H9 (cell line): ENCODE data around the gene MAST2. TPM values are rescaled to one million over a fixed set of nuclear protein-coding genes. Genes with fewer than 3 reads are reported as not detected.

Source experiments
- DNase-seq: peaks from one replicate; pipeline ENCODE4 v3.0.0-alpha.2; 2017
- H2AFZ ChIP-seq: one replicate; pipeline ENCODE4 v1.6.1; 2013; ENCODE audit warnings: mild to moderate bottlenecking, low read length, control low read depth, moderate library complexity
- H2AK5ac ChIP-seq: 2 replicates; pipeline ENCODE4 v1.6.1; 2013; ENCODE audit warnings: low read length, control low read depth, mixed read lengths; ENCODE audit not compliant: insufficient read length
- H2BK120ac ChIP-seq: one replicate; pipeline ENCODE4 v1.6.1; 2013; ENCODE audit warnings: low read depth, mild to moderate bottlenecking, low read length, control low read depth, inconsistent platforms; ENCODE audit not compliant: poor library complexity, severe bottlenecking
- H2BK12ac ChIP-seq: 2 replicates; pipeline ENCODE4 v1.6.1; 2013; ENCODE audit warnings: low read length, control low read depth, mixed read lengths, low read depth; ENCODE audit not compliant: insufficient read length
- H2BK15ac ChIP-seq: 2 replicates; pipeline ENCODE4 v1.6.1; 2013; ENCODE audit warnings: low read depth, low read length, control low read depth
- H2BK20ac ChIP-seq: one replicate; pipeline ENCODE4 v1.6.1; 2013; ENCODE audit warnings: low read depth, mild to moderate bottlenecking, low read length, control low read depth, inconsistent platforms; ENCODE audit not compliant: poor library complexity, severe bottlenecking
- H2BK5ac ChIP-seq: 2 replicates; pipeline ENCODE4 v1.6.1; 2013; ENCODE audit warnings: low read length, control low read depth, mixed read lengths; ENCODE audit not compliant: insufficient read length
- H3K14ac ChIP-seq: 2 replicates; pipeline ENCODE4 v1.6.1; 2013; ENCODE audit warnings: low read length, control low read depth; ENCODE audit not compliant: insufficient read depth
- H3K18ac ChIP-seq: 2 replicates; pipeline ENCODE4 v1.6.1; 2013; ENCODE audit warnings: low read depth, mild to moderate bottlenecking, mixed read lengths, low read length, control low read depth; ENCODE audit not compliant: insufficient read length
- H3K23ac ChIP-seq: 2 replicates; pipeline ENCODE4 v1.6.1; 2013; ENCODE audit warnings: low read length, control low read depth, mixed read lengths, low read depth; ENCODE audit not compliant: insufficient read length
- H3K23me2 ChIP-seq: 2 replicates; pipeline ENCODE4 v1.6.1; 2013; ENCODE audit warnings: low read depth, mild to moderate bottlenecking, mixed read lengths, low read length, control low read depth; ENCODE audit not compliant: insufficient read length, poor library complexity, severe bottlenecking
- H3K27ac ChIP-seq: 2 replicates; pipeline ENCODE4 v1.5.1; 2013; ENCODE audit warnings: low read length, control low read depth, mixed read lengths, low read depth; ENCODE audit not compliant: insufficient read length
- H3K27me3 ChIP-seq: 2 replicates; pipeline ENCODE4 v1.6.1; 2013; ENCODE audit warnings: low read length, control low read depth, inconsistent platforms; ENCODE audit not compliant: insufficient read depth
- H3K4ac ChIP-seq: 2 replicates; pipeline ENCODE4 v1.6.1; 2013; ENCODE audit warnings: low read depth, mild to moderate bottlenecking, control low read depth, inconsistent platforms, low read length, moderate library complexity
- H3K4me1 ChIP-seq: 2 replicates; pipeline ENCODE4 v1.6.1; 2013; ENCODE audit warnings: low read length, control low read depth, inconsistent platforms; ENCODE audit not compliant: insufficient read depth
- H3K4me2 ChIP-seq: 2 replicates; pipeline ENCODE4 v1.6.1; 2013; ENCODE audit warnings: low read length, control low read depth, mixed read lengths; ENCODE audit not compliant: insufficient read length, insufficient read depth
- H3K56ac ChIP-seq: 2 replicates; pipeline ENCODE4 v1.6.1; 2013; ENCODE audit warnings: low read depth, mild to moderate bottlenecking, mixed read lengths, low read length, control low read depth; ENCODE audit not compliant: insufficient read length
- H3K79me1 ChIP-seq: 2 replicates; pipeline ENCODE4 v1.6.1; 2013; ENCODE audit warnings: low read depth, mild to moderate bottlenecking, moderate library complexity, low read length, control low read depth, inconsistent platforms; ENCODE audit not compliant: insufficient read depth, poor library complexity, severe bottlenecking
- H3K79me2 ChIP-seq: 2 replicates; pipeline ENCODE4 v1.6.1; 2013; ENCODE audit warnings: low read length, control low read depth, inconsistent platforms; ENCODE audit not compliant: insufficient read depth
- H3K9ac ChIP-seq: 2 replicates; pipeline ENCODE4 v1.6.1; 2013; ENCODE audit warnings: low read length, control low read depth, mixed read lengths; ENCODE audit not compliant: insufficient read length; ENCODE audit errors: extremely low read depth
- H3K9me3 ChIP-seq: one replicate; pipeline ENCODE4 v1.6.1; 2013; ENCODE audit warnings: low read depth, low read length, inconsistent platforms; ENCODE audit not compliant: control insufficient read depth
- H3T11ph ChIP-seq: one replicate; pipeline ENCODE4 v1.6.1; 2013; ENCODE audit warnings: mild to moderate bottlenecking, low read length, control low read depth, inconsistent platforms
- H4K20me1 ChIP-seq: one replicate; pipeline ENCODE4 v1.6.1; 2013; ENCODE audit not compliant: control insufficient read depth, insufficient read length, insufficient read depth
- H4K5ac ChIP-seq: 2 replicates; pipeline ENCODE4 v1.6.1; 2013; ENCODE audit warnings: low read depth, mild to moderate bottlenecking, mixed read lengths, low read length, control low read depth; ENCODE audit not compliant: insufficient read length
- H4K8ac ChIP-seq: replicated peaks from 2 replicates; pipeline ENCODE4 v1.6.1; 2013; ENCODE audit warnings: low read length, control low read depth, mixed read lengths, low read depth; ENCODE audit not compliant: insufficient read length
- H4K91ac ChIP-seq: 2 replicates; pipeline ENCODE4 v1.6.1; 2013; ENCODE audit warnings: low read depth, mild to moderate bottlenecking, moderate library complexity, mixed read lengths, low read length, control low read depth; ENCODE audit not compliant: insufficient read length
- H3K27ac Mint-ChIP-seq, 3 experiments: 2 replicates in 2 of 3; 3 replicates in 1 of 3; pipeline ENCODE4 v1.8.0; 2020 to 2021; ENCODE audit warnings: mixed read lengths in 3 of 3, mild to moderate bottlenecking in 1 of 3, moderate library complexity in 1 of 3
- H3K27me3 Mint-ChIP-seq: 2 replicates; pipeline ENCODE4 v1.8.0; 2021; ENCODE audit warnings: low read depth, mild to moderate bottlenecking, moderate library complexity, mixed read lengths
- H3K36me3 Mint-ChIP-seq, 3 experiments: 2 replicates in 2 of 3; 3 replicates in 1 of 3; pipeline ENCODE4 v1.8.0; 2020 to 2021; ENCODE audit warnings: low read depth in 3 of 3, mixed read lengths in 3 of 3; ENCODE audit not compliant: insufficient read depth in 1 of 3
- H3K4me1 Mint-ChIP-seq, 2 experiments: 2 replicates each; pipeline ENCODE4 v1.8.0; 2020; ENCODE audit warnings: mixed read lengths in 2 of 2
- H3K4me3 Mint-ChIP-seq, 2 experiments: 2 replicates in 1 of 2; 3 replicates in 1 of 2; pipeline ENCODE4 v1.8.0; 2020 to 2021; ENCODE audit warnings: mild to moderate bottlenecking in 2 of 2, mixed read lengths in 2 of 2, moderate library complexity in 1 of 2
- H3K9me3 Mint-ChIP-seq, 2 experiments: 2 replicates in 1 of 2; 3 replicates in 1 of 2; pipeline ENCODE4 v1.8.0; 2020; ENCODE audit warnings: mild to moderate bottlenecking in 2 of 2, mixed read lengths in 2 of 2, moderate library complexity in 1 of 2
- total RNA-seq: library from RNA; stranded (reverse); gene quantifications from 2 replicates; pipeline ENCODE4 v1.2.1, GENCODE V29; 2021
- TF ChIP-seq, protein P1 (sequence below): fragments of 200-600 bp; sonication (generic); conservative IDR thresholded peaks from 3 replicates; pipeline ENCODE4 v1.8.0; 2021; ENCODE audit warnings: antibody characterized with exemption, mild to moderate bottlenecking

MAST2 gene
- total RNA-seq, 1 experiment from 2014 or later: 28.8 TPM

GRCh38 chr1:45938029-45938428, 134.6 kb downstream of the MAST2 start:
- H3K4me1 ChIP-seq: peaks cover 4% of the 10 kb centered on the region; the same call in 1 of the 2 replicates
- H3K23me2 ChIP-seq: no peaks in the 10 kb centered on the region
- Mint-ChIP-seq H3K27me3 (no peaks in the 10 kb centered on the region), H3K4me1 (peaks cover 33% of the 10 kb centered on the region in 2 experiments), H3K27ac (no peak overlapping the region), H3K4me3 (no peak overlapping the region), H3K9me3 (no peaks in the 10 kb centered on the region), H3K36me3 (peaks cover 0 to 4% (median 0%) of the 10 kb centered on the region in 3 experiments; a peak in 1 of 7 replicates)
- no peaks in the 10 kb centered on the region for H4K20me1 ChIP-seq
- no peak overlapping the region for H4K91ac ChIP-seq
- H3K79me1 ChIP-seq: no peaks in the 10 kb centered on the region
- no peak overlapping the region for H3K18ac ChIP-seq
- no peak for DNase-seq
- no peak overlapping the region for H3K14ac ChIP-seq
- H3K9me3 ChIP-seq: no peaks in the 10 kb centered on the region
- no peak overlapping the region for H2BK120ac ChIP-seq
- no peak overlapping the region for H4K8ac ChIP-seq
- no peak overlapping the region for H3K23ac ChIP-seq
- H4K5ac ChIP-seq: no peak overlapping the region
- H2AK5ac ChIP-seq: no peak overlapping the region
- no peak overlapping the region for H2AFZ ChIP-seq
- H3K9ac ChIP-seq: no peak overlapping the region
- H2BK5ac ChIP-seq: no peak overlapping the region
- H3K4me2 ChIP-seq: no peak overlapping the region
- no peak overlapping the region for H2BK15ac ChIP-seq
- H3K56ac ChIP-seq: no peak overlapping the region
- no peak overlapping the region for H2BK12ac ChIP-seq
- no peaks in the 10 kb centered on the region; the same call in 1 of the 2 replicates for H3K79me2 ChIP-seq
- H2BK20ac ChIP-seq: no peak overlapping the region
- TF ChIP-seq, protein P1, sequence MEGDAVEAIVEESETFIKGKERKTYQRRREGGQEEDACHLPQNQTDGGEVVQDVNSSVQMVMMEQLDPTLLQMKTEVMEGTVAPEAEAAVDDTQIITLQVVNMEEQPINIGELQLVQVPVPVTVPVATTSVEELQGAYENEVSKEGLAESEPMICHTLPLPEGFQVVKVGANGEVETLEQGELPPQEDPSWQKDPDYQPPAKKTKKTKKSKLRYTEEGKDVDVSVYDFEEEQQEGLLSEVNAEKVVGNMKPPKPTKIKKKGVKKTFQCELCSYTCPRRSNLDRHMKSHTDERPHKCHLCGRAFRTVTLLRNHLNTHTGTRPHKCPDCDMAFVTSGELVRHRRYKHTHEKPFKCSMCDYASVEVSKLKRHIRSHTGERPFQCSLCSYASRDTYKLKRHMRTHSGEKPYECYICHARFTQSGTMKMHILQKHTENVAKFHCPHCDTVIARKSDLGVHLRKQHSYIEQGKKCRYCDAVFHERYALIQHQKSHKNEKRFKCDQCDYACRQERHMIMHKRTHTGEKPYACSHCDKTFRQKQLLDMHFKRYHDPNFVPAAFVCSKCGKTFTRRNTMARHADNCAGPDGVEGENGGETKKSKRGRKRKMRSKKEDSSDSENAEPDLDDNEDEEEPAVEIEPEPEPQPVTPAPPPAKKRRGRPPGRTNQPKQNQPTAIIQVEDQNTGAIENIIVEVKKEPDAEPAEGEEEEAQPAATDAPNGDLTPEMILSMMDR: no peak
- no peak overlapping the region for H3K27ac ChIP-seq
- H3T11ph ChIP-seq: no peak overlapping the region
- no peaks in the 10 kb centered on the region for H3K27me3 ChIP-seq
- no peak overlapping the region for H3K4ac ChIP-seq
